NT2/D1 (cell line): ENCODE results near the gene DISC1.

Experiments
- DNase-seq: peaks from one replicate; pipeline ENCODE4 v3.0.0-alpha.2; 2011; ENCODE audit warnings: low read depth, low spot score
- H3K27me3 ChIP-seq: 2 replicates; pipeline ENCODE4 v1.6.0; 2011; ENCODE audit warnings: mild to moderate bottlenecking; ENCODE audit not compliant: insufficient read length, insufficient read depth
- H3K36me3 ChIP-seq: 2 replicates; pipeline ENCODE4 v1.6.1; 2011; ENCODE audit warnings: mild to moderate bottlenecking, low read length, mixed read lengths; ENCODE audit not compliant: insufficient read depth, insufficient read length
- H3K4me1 ChIP-seq: 2 replicates; pipeline ENCODE4 v1.5.1; 2011; ENCODE audit not compliant: insufficient read depth, insufficient read length
- H3K4me3 ChIP-seq: 2 replicates; pipeline ENCODE4 v1.5.1; 2011; ENCODE audit warnings: low read depth; ENCODE audit not compliant: insufficient read length
- H3K9ac ChIP-seq: 2 replicates; pipeline ENCODE4 v1.6.0; 2011; ENCODE audit warnings: low read depth; ENCODE audit not compliant: insufficient read length
- H3K9me3 ChIP-seq: 2 replicates; pipeline ENCODE4 v1.5.1; 2011; ENCODE audit warnings: mild to moderate bottlenecking, low read length; ENCODE audit not compliant: insufficient read depth
- SUZ12 ChIP-seq: IDR thresholded peaks from 2 replicates; pipeline ENCODE4 v1.6.1; 2011; ENCODE audit not compliant: insufficient read length, insufficient read depth; ENCODE audit errors: extremely low read depth
- YY1 ChIP-seq: IDR thresholded peaks from 2 replicates; pipeline ENCODE4 v1.6.1; 2011; ENCODE audit not compliant: insufficient read length, insufficient read depth
- ZNF274 ChIP-seq: IDR thresholded peaks from 2 replicates; pipeline ENCODE4 v1.6.1; 2011; ENCODE audit warnings: mild to moderate bottlenecking, low read depth, low read length

Gene DISC1

DNA sequence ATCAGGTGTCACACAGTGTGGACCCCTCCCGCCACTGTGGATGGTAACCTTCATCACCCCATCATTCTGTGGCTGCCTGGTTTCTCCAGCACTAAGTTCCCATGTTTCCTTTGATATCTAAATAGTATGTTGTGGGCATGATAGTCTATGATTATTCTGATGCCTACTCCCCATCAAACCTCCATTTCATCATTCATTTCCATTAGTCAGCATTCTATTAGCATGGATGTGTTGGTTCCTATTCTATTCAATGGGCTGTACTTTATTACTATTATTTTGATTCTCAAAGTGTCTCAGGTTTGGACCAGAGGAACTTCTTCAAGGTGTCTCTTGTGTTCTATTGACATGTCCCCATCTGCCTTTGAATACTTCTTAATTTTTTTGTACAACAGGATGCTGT is 112.0 kb downstream of the DISC1 start:
- H3K9ac ChIP-seq: no peak overlapping the region
- H3K36me3 ChIP-seq: no peaks in the 10 kb centered on the region
- no peaks in the 10 kb centered on the region for H3K27me3 ChIP-seq
- no peak for DNase-seq
- H3K4me1 ChIP-seq: no peaks in the 10 kb centered on the region
- TF ChIP-seq SUZ12: no peak
- no peak for TF ChIP-seq ZNF274
- no peak for TF ChIP-seq YY1
- H3K9me3 ChIP-seq: no peaks in the 10 kb centered on the region
- no peak overlapping the region for H3K4me3 ChIP-seq

DNA sequence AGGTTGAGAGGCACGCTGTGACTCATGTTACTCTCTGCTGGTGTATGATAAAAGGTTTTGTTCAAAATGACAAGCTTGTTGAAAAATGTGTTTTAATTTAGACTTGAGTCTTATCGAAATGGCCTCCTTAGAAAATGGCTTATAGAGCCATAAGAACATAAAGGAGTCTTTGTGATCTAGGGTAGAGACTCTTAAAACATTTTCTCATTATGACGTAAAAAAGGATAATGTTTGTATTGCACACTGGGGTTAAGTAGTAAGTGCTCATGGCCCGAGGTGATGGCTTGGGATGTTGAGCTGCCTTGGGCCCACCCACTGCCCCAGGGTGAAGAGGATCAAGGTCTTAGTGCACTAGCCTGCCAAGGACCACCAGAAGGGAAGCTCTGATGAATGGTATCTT is 117.4 kb downstream of the DISC1 start:
- Histone ChIP-seq H3K9ac (no peak overlapping the region), H3K9me3 (0 out of 2 replicates have a peak, but pooled peaks cover 5% of the 10 kb centered on the region), H3K36me3 (no peaks in the 10 kb centered on the region), H3K4me3 (no peak overlapping the region), H3K4me1 (no peaks in the 10 kb centered on the region), H3K27me3 (no peaks in the 10 kb centered on the region)
- DNase-seq: no peak
- TF ChIP-seq ZNF274 (no peak), SUZ12 (no peak), YY1 (no peak)

DNA sequence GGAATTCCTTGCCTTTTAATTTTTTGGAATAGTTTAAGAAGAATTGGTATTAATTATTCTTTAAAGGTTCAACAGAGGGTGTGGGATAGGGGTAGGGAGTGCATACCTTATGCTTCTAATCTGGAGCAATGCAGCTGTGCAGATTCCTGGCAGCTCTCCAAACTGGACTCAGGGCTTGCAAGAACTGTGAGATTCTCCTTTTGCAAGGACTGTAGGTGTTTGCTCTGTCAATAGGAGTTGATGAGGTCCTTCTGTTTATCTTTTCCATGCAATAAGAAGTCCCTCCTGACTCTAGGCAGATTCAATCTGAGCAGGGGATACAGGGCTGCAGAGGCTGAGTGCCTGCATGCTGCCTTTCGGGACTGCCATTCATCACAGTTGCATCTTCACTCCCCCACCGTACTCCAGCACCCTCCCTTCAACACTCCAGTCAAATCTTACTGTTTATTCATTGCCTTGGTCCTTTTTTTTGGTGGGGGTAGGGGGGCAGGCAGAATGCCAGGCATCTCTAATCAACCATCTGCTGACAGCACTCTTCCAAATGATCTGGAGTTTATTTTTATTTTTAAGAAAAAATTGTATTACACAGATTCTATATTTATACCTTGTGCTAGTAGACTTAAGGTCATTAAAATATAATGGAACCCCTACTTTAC is 122.3 kb downstream of the DISC1 start:
- Histone ChIP-seq H3K36me3 (peaks cover 2% of the 10 kb centered on the region), H3K27me3 (no peaks in the 10 kb centered on the region), H3K4me3 (no peak overlapping the region), H3K9me3 (peaks cover 27% of the 10 kb centered on the region; the same call in 1 of the 2 replicates), H3K9ac (no peak overlapping the region), H3K4me1 (no peaks in the 10 kb centered on the region)
- TF ChIP-seq ZNF274 (no peak), SUZ12 (no peak), YY1 (no peak)
- no peak for DNase-seq

DNA sequence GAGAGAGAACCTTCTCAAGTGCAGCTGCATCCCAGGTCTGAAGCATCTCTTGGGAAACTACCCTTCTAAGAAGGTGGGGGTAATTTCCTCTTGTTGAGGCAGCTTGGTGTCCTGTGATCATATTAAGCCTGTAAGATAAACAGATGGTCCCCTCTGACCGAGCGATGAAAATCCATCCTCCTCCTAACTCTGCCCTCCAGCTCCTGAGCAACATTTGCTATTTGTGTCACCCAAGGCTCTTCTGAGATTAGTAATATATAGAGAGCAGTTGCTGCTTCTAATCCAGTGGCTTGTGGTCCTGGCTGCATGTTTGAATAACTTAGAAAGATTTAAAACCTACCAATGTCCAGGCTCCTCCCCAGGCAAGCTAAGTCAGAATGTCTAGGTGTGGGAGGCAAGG is 123.7 kb downstream of the DISC1 start:
- H3K36me3 ChIP-seq: peaks cover 2% of the 10 kb centered on the region
- no peaks in the 10 kb centered on the region for H3K4me1 ChIP-seq
- H3K4me3 ChIP-seq: no peak overlapping the region
- DNase-seq: no peak
- no peak overlapping the region for H3K9ac ChIP-seq
- H3K27me3 ChIP-seq: no peaks in the 10 kb centered on the region
- peaks cover 36% of the 10 kb centered on the region; the same call in 1 of the 2 replicates for H3K9me3 ChIP-seq
- no peak for TF ChIP-seq YY1
- TF ChIP-seq ZNF274: no peak
- no peak for TF ChIP-seq SUZ12

DNA sequence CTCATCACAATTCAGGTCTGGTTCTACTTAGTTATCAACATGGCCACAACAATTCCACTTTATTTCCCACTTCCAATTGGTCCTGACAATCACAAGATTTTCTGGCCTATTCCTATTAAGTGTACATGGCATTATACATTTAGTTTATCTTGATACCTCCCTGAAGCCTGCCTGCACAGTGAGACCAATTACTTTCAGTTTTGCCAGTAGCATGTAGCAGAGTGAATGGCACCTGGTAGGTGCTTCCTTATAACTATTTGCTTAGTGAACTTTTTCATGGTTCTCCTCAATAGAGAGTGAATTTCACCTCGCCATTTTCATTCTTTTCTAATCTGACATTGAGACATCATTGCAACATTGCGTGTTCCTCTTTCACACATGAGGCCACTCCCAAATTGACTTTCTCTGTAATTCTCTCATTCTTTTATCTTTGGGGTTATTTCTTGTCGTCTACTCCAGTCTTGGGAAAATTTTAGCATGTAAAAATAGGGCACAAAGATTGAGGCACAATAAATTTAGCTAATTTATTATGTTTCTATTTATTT is 124.3 kb downstream of the DISC1 start:
- Histone ChIP-seq H3K36me3 (peaks cover 2% of the 10 kb centered on the region), H3K27me3 (no peaks in the 10 kb centered on the region), H3K9ac (no peak overlapping the region), H3K9me3 (peaks cover 36% of the 10 kb centered on the region; the same call in 1 of the 2 replicates), H3K4me3 (no peak overlapping the region), H3K4me1 (no peaks in the 10 kb centered on the region)
- no peak for DNase-seq
- TF ChIP-seq YY1 (no peak), SUZ12 (no peak), ZNF274 (no peak)

DNA sequence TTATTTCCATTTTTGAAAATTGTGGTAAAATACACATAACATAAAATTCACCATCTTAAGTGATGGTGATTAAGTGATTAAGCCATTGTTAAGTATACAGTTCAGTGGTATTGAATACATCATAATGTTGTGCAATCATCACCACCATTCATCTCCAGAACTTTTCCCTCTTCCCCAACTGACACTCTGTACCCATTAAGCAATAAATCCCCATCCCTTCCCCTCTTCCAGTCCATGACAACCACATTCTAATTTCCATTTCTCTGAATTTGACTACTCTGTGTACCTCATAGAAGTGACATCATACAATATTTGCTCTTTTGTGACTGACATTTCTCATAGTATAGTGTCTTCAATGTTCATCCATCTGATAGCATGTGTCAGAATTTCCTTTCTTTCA is 124.8 kb downstream of the DISC1 start:
- Histone ChIP-seq H3K9ac (no peak overlapping the region), H3K4me1 (no peaks in the 10 kb centered on the region), H3K4me3 (no peak overlapping the region), H3K27me3 (no peaks in the 10 kb centered on the region), H3K9me3 (peaks cover 36% of the 10 kb centered on the region; the same call in 1 of the 2 replicates), H3K36me3 (peaks cover 2% of the 10 kb centered on the region)
- no peak for DNase-seq
- no peak for TF ChIP-seq SUZ12
- no peak for TF ChIP-seq ZNF274
- TF ChIP-seq YY1: no peak

DNA sequence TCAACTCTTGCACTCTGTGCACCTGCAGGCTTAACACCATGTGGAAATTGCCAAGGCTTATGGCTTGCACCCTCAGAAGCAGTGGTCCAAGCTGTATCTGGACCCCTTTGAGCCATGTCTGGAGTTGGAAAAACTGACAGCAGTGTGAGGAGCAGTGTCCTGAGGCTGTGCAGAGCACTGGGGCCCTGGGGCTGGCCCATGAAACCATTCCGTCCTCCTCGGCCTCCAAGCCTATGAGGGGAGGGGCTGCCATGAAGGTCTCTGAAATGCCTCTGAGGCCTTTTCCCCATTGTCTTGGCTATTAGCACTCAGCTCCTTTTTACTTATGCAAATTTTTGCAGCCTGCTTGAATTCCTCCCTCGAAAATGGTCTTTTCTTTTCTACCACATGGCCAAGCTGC is 126.7 kb downstream of the DISC1 start:
- DNase-seq: no peak
- no peaks in the 10 kb centered on the region for H3K4me1 ChIP-seq
- H3K4me3 ChIP-seq: no peak overlapping the region
- H3K9me3 ChIP-seq: peaks cover 35% of the 10 kb centered on the region; the same call in 1 of the 2 replicates
- H3K27me3 ChIP-seq: no peaks in the 10 kb centered on the region
- peaks cover 2% of the 10 kb centered on the region for H3K36me3 ChIP-seq
- TF ChIP-seq ZNF274: no peak
- H3K9ac ChIP-seq: no peak overlapping the region
